H1 (cell line): ENCODE data around the gene PRKAR1B. TPM values are rescaled to one million over a fixed set of nuclear protein-coding genes. Genes with fewer than 3 reads are reported as not detected.

Experiments used
- CTCF ChIA-PET: fragments of 300-600 bp; sonication (Branson Sonifier 250); formaldehyde crosslinking; loops from one replicate; lab custom pipeline; 2021; ENCODE audit not compliant: partially characterized antibody; lab: Charles Lee
- POLR2A ChIA-PET: fragments of 300-600 bp; sonication (Branson Sonifier 250); formaldehyde crosslinking; loops from one replicate; lab custom pipeline; 2021; ENCODE audit warnings: inconsistent platforms; ENCODE audit not compliant: partially characterized antibody; lab: Charles Lee
- DNase-seq, 2 experiments: peaks; one replicate each; pipeline versions ENCODE4 v3.0.0 to v3.0.0-alpha.2; 2010 to 2022; ENCODE audit warnings: low spot score in 2 of 2, low read depth in 1 of 2, mixed read lengths in 1 of 2
- FAIRE-seq: peaks from 2 replicates; lab custom pipeline; 2011; peaks lifted over from hg19 to GRCh38; lab: Jason Lieb, UNC
- H2AFZ ChIP-seq: 2 replicates; pipeline ENCODE4 v1.8.1; 2012; ENCODE audit warnings: low read length, inconsistent platforms
- H2AK5ac ChIP-seq: 2 replicates; pipeline ENCODE4 v1.6.1; 2013; ENCODE audit warnings: low read depth, low read length
- H2BK120ac ChIP-seq: replicated peaks from 2 replicates; pipeline ENCODE3; 2013; ENCODE audit warnings: low read depth, low read length, inconsistent platforms
- H2BK12ac ChIP-seq: 2 replicates; pipeline ENCODE4 v1.6.1; 2013; ENCODE audit warnings: low read depth, low read length
- H2BK15ac ChIP-seq: 2 replicates; pipeline ENCODE4 v1.6.1; 2013; ENCODE audit warnings: low read length
- H2BK20ac ChIP-seq: 2 replicates; pipeline ENCODE4 v1.6.1; 2013; ENCODE audit warnings: low read length
- H2BK5ac ChIP-seq: 2 replicates; pipeline ENCODE4 v1.6.1; 2013; ENCODE audit warnings: low read depth, low read length
- H3K14ac ChIP-seq: 2 replicates; pipeline ENCODE4 v1.6.1; 2013; ENCODE audit warnings: inconsistent platforms; ENCODE audit not compliant: insufficient read length
- H3K18ac ChIP-seq: 2 replicates; pipeline ENCODE4 v1.6.1; 2013; ENCODE audit warnings: low read length; ENCODE audit errors: extremely low read depth
- H3K23ac ChIP-seq: 2 replicates; pipeline ENCODE4 v1.6.1; 2013; ENCODE audit warnings: inconsistent platforms; ENCODE audit not compliant: insufficient read length
- H3K23me2 ChIP-seq: 2 replicates; pipeline ENCODE4 v1.6.1; 2013; ENCODE audit warnings: low read depth, low read length
- H3K27ac ChIP-seq: 2 replicates; pipeline ENCODE4 v1.6.1; 2011; ENCODE audit warnings: low read depth, low read length, inconsistent platforms
- H3K27me3 ChIP-seq, 4 experiments: replicated peaks in 1 of 4; 1 replicate in 1 of 4; 2 replicates in 3 of 4; pipeline versions ENCODE4 v1.6.1 to v1.8.1; 2011 to 2013; ENCODE audit warnings: low read length in 3 of 4, mild to moderate bottlenecking in 3 of 4, inconsistent platforms in 2 of 4, mixed read lengths in 2 of 4, moderate library complexity in 1 of 4; ENCODE audit not compliant: control insufficient read depth in 3 of 4, insufficient read depth in 3 of 4; ENCODE audit errors: extremely low read depth in 1 of 4
- H3K36me3 ChIP-seq, 4 experiments: 2 replicates each; pipeline versions ENCODE4 v1.6.1 to v1.8.1; 2011 to 2013; ENCODE audit warnings: mild to moderate bottlenecking in 4 of 4, low read length in 3 of 4, moderate library complexity in 2 of 4, control low read depth in 1 of 4, inconsistent platforms in 1 of 4; ENCODE audit not compliant: insufficient read depth in 4 of 4, control insufficient read depth in 2 of 4
- H3K4ac ChIP-seq: replicated peaks from 2 replicates; pipeline ENCODE3; 2013; ENCODE audit warnings: low read length, low read depth, mixed read lengths, inconsistent platforms; ENCODE audit not compliant: insufficient read length
- H3K4me1 ChIP-seq, 4 experiments: replicated peaks in 1 of 4; 1 replicate in 1 of 4; 2 replicates in 3 of 4; pipeline versions ENCODE4 v1.6.1 to v1.8.1; 2011 to 2013; ENCODE audit warnings: low read length in 3 of 4, inconsistent platforms in 2 of 4, mixed read lengths in 1 of 4; ENCODE audit not compliant: insufficient read depth in 4 of 4, control insufficient read depth in 3 of 4
- H3K4me2 ChIP-seq, 2 experiments: 2 replicates each; pipeline versions ENCODE4 v1.6.1 to v1.8.1; 2011 to 2013; ENCODE audit warnings: low read depth in 2 of 2, low read length in 2 of 2, control low read depth in 1 of 2, inconsistent platforms in 1 of 2, mild to moderate bottlenecking in 1 of 2; ENCODE audit not compliant: insufficient read depth in 1 of 2
- H3K4me3 ChIP-seq, 4 experiments: fragments of 200-600, 300-600 bp in 1 of 4; sonication (generic), shearing (Covaris generic), sonication (Bioruptor Twin) in 1 of 4; 2 replicates each; pipeline versions ENCODE4 v1.5.1 to v1.8.1; 2011 to 2016; ENCODE audit warnings: low read length in 4 of 4, low read depth in 3 of 4, control low read depth in 2 of 4, inconsistent platforms in 2 of 4, mild to moderate bottlenecking in 2 of 4, mixed read lengths in 1 of 4, moderate library complexity in 1 of 4; ENCODE audit not compliant: insufficient read depth in 2 of 4; ENCODE audit errors: extremely low read depth in 1 of 4
- H3K56ac ChIP-seq: replicated peaks from 2 replicates; pipeline ENCODE3; 2013; ENCODE audit warnings: low read depth, mild to moderate bottlenecking, mixed read lengths, low read length, inconsistent platforms; ENCODE audit not compliant: insufficient read length
- H3K79me1 ChIP-seq: 2 replicates; pipeline ENCODE4 v1.6.1; 2013; ENCODE audit warnings: low read depth, low read length, control low read depth
- H3K79me2 ChIP-seq, 2 experiments: 2 replicates each; pipeline versions ENCODE4 v1.6.1 to v1.8.1; 2012 to 2013; ENCODE audit warnings: low read length in 2 of 2, mild to moderate bottlenecking in 2 of 2, inconsistent platforms in 1 of 2; ENCODE audit not compliant: insufficient read depth in 2 of 2, control insufficient read depth in 1 of 2
- H3K9ac ChIP-seq, 4 experiments: replicated peaks in 1 of 4; 1 replicate in 1 of 4; 2 replicates in 3 of 4; pipeline versions ENCODE4 v1.6.1 to v1.8.1; 2011 to 2013; ENCODE audit warnings: low read depth in 3 of 4, low read length in 3 of 4, control low read depth in 2 of 4, mild to moderate bottlenecking in 2 of 4, moderate library complexity in 2 of 4, inconsistent platforms in 1 of 4; ENCODE audit errors: extremely low read depth in 1 of 4
- H3K9me3 ChIP-seq, 2 experiments: 2 replicates each; pipeline versions ENCODE4 v1.6.1 to v1.8.1; 2012 to 2013; ENCODE audit warnings: mild to moderate bottlenecking in 2 of 2, moderate library complexity in 2 of 2, control low read depth in 1 of 2, inconsistent platforms in 1 of 2, low read depth in 1 of 2, low read length in 1 of 2, mixed read lengths in 1 of 2; ENCODE audit not compliant: insufficient read depth in 2 of 2
- H4K20me1 ChIP-seq, 2 experiments: replicated peaks in 1 of 2; 2 replicates each; pipeline versions ENCODE3 to v1.8.1; 2011 to 2013; ENCODE audit warnings: inconsistent platforms in 2 of 2, low read length in 2 of 2, mild to moderate bottlenecking in 1 of 2; ENCODE audit not compliant: insufficient read depth in 2 of 2, control insufficient read depth in 1 of 2
- H4K5ac ChIP-seq: 2 replicates; pipeline ENCODE4 v1.6.1; 2013; ENCODE audit warnings: low read length, low read depth, mixed read lengths, inconsistent platforms; ENCODE audit not compliant: insufficient read length
- H4K8ac ChIP-seq: 2 replicates; pipeline ENCODE4 v1.8.0; 2013; ENCODE audit warnings: mild to moderate bottlenecking, moderate library complexity, low read length, inconsistent platforms; ENCODE audit not compliant: insufficient read depth; ENCODE audit errors: extremely low read depth
- H4K91ac ChIP-seq: replicated peaks from 2 replicates; pipeline ENCODE3; 2013; ENCODE audit warnings: low read length, mixed read lengths, inconsistent platforms; ENCODE audit not compliant: insufficient read length
- CHD1 ChIP-seq: IDR thresholded peaks from 2 replicates; pipeline ENCODE4 v1.6.1; 2012; ENCODE audit warnings: low read depth, low read length, improper control_type of control experiment
- FOSL1 ChIP-seq: IDR thresholded peaks from 2 replicates; pipeline ENCODE4 v1.6.1; 2011; ENCODE audit warnings: mild to moderate bottlenecking, low read depth, low read length, moderate library complexity; ENCODE audit not compliant: insufficient read depth
- KDM4A ChIP-seq: IDR thresholded peaks from one replicate; pipeline ENCODE4 v1.7.1; 2012; ENCODE audit warnings: low read depth, mild to moderate bottlenecking, moderate library complexity, low read length, inconsistent platforms; ENCODE audit not compliant: severe bottlenecking
- PHF8 ChIP-seq: fragments of 200-600 bp; sonication (generic); conservative IDR thresholded peaks from 2 replicates; pipeline ENCODE4 v1.7.1; 2012; ENCODE audit warnings: low read depth, mild to moderate bottlenecking, inconsistent platforms, low read length, moderate library complexity
- POLR2AphosphoS5 ChIP-seq: IDR thresholded peaks from 2 replicates; pipeline ENCODE4 v1.6.1; 2011; ENCODE audit warnings: low read depth, low read length
- RAD21 ChIP-seq, 2 experiments: IDR thresholded peaks in 1 of 2; conservative IDR thresholded peaks in 1 of 2; 2 replicates each; pipeline ENCODE4 v1.6.1; 2011; ENCODE audit warnings: low read depth in 2 of 2, low read length in 2 of 2, improper control_type of control experiment in 1 of 2, inconsistent platforms in 1 of 2, mild to moderate bottlenecking in 1 of 2, moderate library complexity in 1 of 2
- RNF2 ChIP-seq: fragments of 200-900, 300-1000 bp; sonication (generic); IDR thresholded peaks from 2 replicates; pipeline ENCODE4 v1.7.1; 2016; ENCODE audit warnings: borderline replicate concordance, low read depth, mild to moderate bottlenecking, antibody characterized with exemption, low read length; ENCODE audit not compliant: poor library complexity, severe bottlenecking; ENCODE audit errors: missing control alignments
- SRF ChIP-seq: IDR thresholded peaks from 2 replicates; pipeline ENCODE4 v1.6.1; 2011; ENCODE audit warnings: mild to moderate bottlenecking, low read depth, low read length, moderate library complexity
- ZNF274 ChIP-seq: IDR thresholded peaks from 2 replicates; pipeline ENCODE4 v1.7.0; 2012; ENCODE audit warnings: low read length, borderline replicate concordance; ENCODE audit errors: extremely low read depth
- WGBS, 2 experiments: shearing (Covaris generic) in 1 of 2; methylation state at CpG; one replicate each; pipeline versions ENCODE4 v1.1.6 to v1.1.7; 2013 to 2015; ENCODE audit warnings: low lambda C conversion rate in 2 of 2, mixed read lengths in 2 of 2, inconsistent platforms in 1 of 2, low coverage in 1 of 2, missing lambda C conversion rate in 1 of 2; ENCODE audit not compliant: insufficient replicate concordance in 2 of 2, insufficient coverage in 1 of 2, insufficient read length in 1 of 2; ENCODE audit errors: extremely low coverage in 1 of 2, missing lambda C conversion rate in 1 of 2; 5-methylcytosine and 5-hydroxymethylcytosine counted together
- polyA plus RNA-seq, 7 experiments: library from polyadenylated mRNA; depleted of rRNA in 3 of 7; stranded (reverse) in 5 of 7; unstranded in 2 of 7; fragments of >200 nt in 5 of 7; fragments of 200-250 nt in 2 of 7; gene quantifications; 1 replicate in 5 of 7; 2 replicates in 1 of 7; 4 replicates in 1 of 7; pipeline versions ENCODE4 v1.2.1 to v1.2.3, GENCODE V29; 2011 to 2013; ENCODE audit warnings: missing spikeins in 2 of 7, mixed read lengths in 2 of 7
- total RNA-seq: library from RNA; stranded (reverse); fragmentation: NEBNext Ultra II Directional; extraction: Animal tissue kit (Norgen Biotek cat#: 25700); gene quantifications from 2 replicates; pipeline ENCODE4 v1.2.1, GENCODE V29; 2021

Gene PRKAR1B
- total and polyA plus RNA-seq, 2 of the 8 experiments (the other 6 are each of a cell fraction or from before 2014, with no cell fraction given): 12.3 to 55.7 TPM

DNA sequence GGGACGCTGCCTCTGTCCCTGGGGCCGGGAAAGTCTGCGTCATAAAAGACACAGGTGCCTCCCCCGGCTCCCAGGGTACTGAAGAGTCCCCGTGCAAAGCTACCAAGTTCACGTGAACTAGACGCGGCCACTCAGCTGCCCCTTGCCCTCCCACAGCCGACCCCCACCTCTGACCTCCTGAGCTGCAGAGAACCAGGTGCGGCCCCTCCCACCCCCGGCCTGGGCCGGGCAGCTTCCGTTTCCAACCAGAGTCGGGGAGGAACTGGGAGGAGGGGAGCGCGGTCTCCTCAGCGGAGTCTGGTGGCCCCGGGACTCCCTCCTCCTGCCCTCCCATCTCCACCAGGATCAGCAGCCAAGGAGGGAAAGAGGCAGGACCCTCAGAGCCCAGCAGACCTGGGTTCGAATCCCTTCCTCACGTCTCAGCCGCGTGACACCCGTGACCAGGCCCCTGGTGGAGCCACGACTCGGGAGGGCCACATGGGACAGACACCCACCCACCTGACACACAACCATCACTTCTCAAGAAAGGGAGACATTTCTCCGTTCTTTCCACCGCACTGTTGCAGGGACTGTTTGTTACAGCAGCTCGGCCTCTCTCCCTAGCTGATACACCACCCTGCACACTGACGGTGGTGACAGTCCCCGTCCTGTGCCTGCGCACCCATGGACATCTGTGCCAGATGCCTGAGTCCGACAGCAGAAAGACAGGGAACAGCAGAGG is 170.1 kb downstream of the PRKAR1B start:
- no peak overlapping the region for H2BK20ac ChIP-seq
- no peak overlapping the region for H3K14ac ChIP-seq
- 0 out of 2 replicates have a peak, but pooled peaks cover 4% of the 10 kb centered on the region for H3K79me1 ChIP-seq
- no peak overlapping the region for H4K5ac ChIP-seq
- no peaks in the 10 kb centered on the region for H3K4me1 ChIP-seq
- no peak overlapping the region for H3K4me2 ChIP-seq
- H3K9ac ChIP-seq: no peak overlapping the region
- H3K79me2 ChIP-seq: no peaks in the 10 kb centered on the region
- no peak overlapping the region for H2AFZ ChIP-seq
- no peak overlapping the region for H2BK120ac ChIP-seq
- H3K36me3 ChIP-seq: no peaks in the 10 kb centered on the region
- no peak overlapping the region for H3K27ac ChIP-seq
- ChIA-PET POLR2A (interaction anchor here (1.3 kb wide), 1 partner anchor 39 kb away, joined by 3 read pairs; no protein-coding TSS in a partner anchor), CTCF (interaction anchor here (1.2 kb wide), 1 partner anchor 230 kb away, joined by 5 read pairs; no protein-coding TSS in a partner anchor)
- H3K56ac ChIP-seq: no peak overlapping the region
- peaks cover 0 to 5% of the 10 kb centered on the region in 2 experiments; a peak in 1 of 4 replicates for H3K9me3 ChIP-seq
- H2BK15ac ChIP-seq: no peak overlapping the region
- H3K23ac ChIP-seq: no peak overlapping the region
- H4K91ac ChIP-seq: no peak overlapping the region
- H2BK5ac ChIP-seq: 0 out of 2 replicates have a peak overlapping the region, but pooled peaks have one; percentile 35
- no peak overlapping the region for H2AK5ac ChIP-seq
- H3K4ac ChIP-seq: no peak overlapping the region
- H4K8ac ChIP-seq: no peak overlapping the region; the same call in 1 of the 2 replicates
- 95% methylated on average over 22 of the region's 32 CpGs; no CpG with 5 or more reads in 1 of the 2 experiments for WGBS, 2 experiments
- H2BK12ac ChIP-seq: no peak overlapping the region
- TF ChIP-seq RNF2 (no peak), SRF (no peak), FOSL1 (no peak), ZNF274 (no peak), KDM4A (no peak), CHD1 (no peak), PHF8 (no peak), RAD21 (IDR thresholded peaks at IDR 0.05 in 1 of 2, conservative IDR thresholded peaks at IDR 0.05 in 1 of 2; ENCODE audit: low read depth in 2 of 2, low read length in 2 of 2) (no peak), POLR2AphosphoS5 (no peak)
- no peak overlapping the region for H3K4me3 ChIP-seq
- peaks cover 0 to 3% of the 10 kb centered on the region in 2 experiments for H4K20me1 ChIP-seq
- no peaks in the 10 kb centered on the region for H3K27me3 ChIP-seq
- H3K23me2 ChIP-seq: peaks cover 2% of the 10 kb centered on the region; the same call in 1 of the 2 replicates
- no peak overlapping the region for H3K18ac ChIP-seq
- no peak for FAIRE-seq
- DNase-seq: no peak
